Breast epithelium (tissue), 4 donors: ENCODE measurements around the gene DNAH10. TPM values are rescaled to one million over a fixed set of nuclear protein-coding genes. Genes with fewer than 3 reads are reported as not detected.

Experiments
- DNase-seq, 2 donors: peaks; one replicate each; pipeline ENCODE4 v3.0.0-alpha.2; 2019; ENCODE audit warnings: low spot score in 2 of 2
- H3K27ac ChIP-seq, 2 donors: fragments of 200-600 bp; sonication (generic) in 1 of 2; one replicate each; pipeline ENCODE4 v1.5.1; 2016 to 2019; ENCODE audit warnings: mild to moderate bottlenecking in 1 of 2
- H3K27me3 ChIP-seq, 2 donors: fragments of 200-600 bp; sonication (generic) in 1 of 2; one replicate each; pipeline versions ENCODE4 v1.5.1 to v1.6.0; 2017 to 2019; ENCODE audit warnings: control low read depth in 1 of 2, mild to moderate bottlenecking in 1 of 2
- H3K36me3 ChIP-seq: fragments of 200-600 bp; one replicate; pipeline ENCODE4 v1.5.1; 2019
- H3K4me1 ChIP-seq, 2 donors: fragments of 200-600 bp; sonication (generic); one replicate each; pipeline ENCODE4 v1.5.1; 2016 to 2019; ENCODE audit warnings: control low read depth in 1 of 2
- H3K4me3 ChIP-seq, 3 donors: fragments of 200-600 bp; sonication (generic); 1 replicate in 2 of 3; 2 replicates in 1 of 3; pipeline ENCODE4 v1.5.1; 2016 to 2019; ENCODE audit warnings: mild to moderate bottlenecking in 3 of 3, moderate library complexity in 2 of 3
- H3K9me3 ChIP-seq, 2 donors: fragments of 200-600 bp; sonication (generic) in 1 of 2; one replicate each; pipeline ENCODE4 v1.5.1; 2016 to 2019; ENCODE audit warnings: control low read depth in 1 of 2
- CTCF ChIP-seq, 3 donors: fragments of 450-650 bp; IDR thresholded peaks; one replicate each; pipeline ENCODE4 v1.5.1; 2016 to 2017; ENCODE audit warnings: antibody characterized with exemption in 3 of 3, mild to moderate bottlenecking in 3 of 3, moderate library complexity in 3 of 3
- POLR2A ChIP-seq: fragments of 450-650 bp; IDR thresholded peaks from one replicate; pipeline ENCODE4 v1.6.1; 2016; ENCODE audit warnings: antibody characterized with exemption, mild to moderate bottlenecking, moderate library complexity
- POLR2AphosphoS5 ChIP-seq, 3 donors: sonication (generic); formaldehyde crosslinking; IDR thresholded peaks; one replicate each; pipeline ENCODE4 v1.6.1; 2017; ENCODE audit warnings: antibody characterized with exemption in 3 of 3
- intact Hi-C: fragments of 100-400 bp; cut with DNase I; formaldehyde crosslinking; loops from one replicate; pipeline ENCODE4 v1.15.1; 2023; ENCODE audit warnings: low total_unique reads
- total RNA-seq, 3 donors: library from RNA; depleted of rRNA; stranded (reverse); fragments of >200 nt; gene quantifications; one replicate each; pipeline ENCODE4 v1.1.0, GENCODE V29; 2016

Gene DNAH10
- total RNA-seq, 3 donors from 2014 or later, result under 0.01 to 0.44 (median 0.33) TPM

GRCh38 chr12:123948401-123948795, 186.3 kb downstream of the DNAH10 start:
- intact Hi-C loops, result no loop called here
- TF ChIP-seq CTCF (IDR thresholded peaks at IDR 0.05) (no peak), POLR2AphosphoS5 (IDR thresholded peaks at IDR 0.05) (no peak), POLR2A (no peak)
- no peaks in the 10 kb centered on the region for H3K36me3 ChIP-seq
- no peak for DNase-seq
- H3K27me3 ChIP-seq, result no peaks in the 10 kb centered on the region
- H3K4me3 ChIP-seq, result no peak overlapping the region
- H3K4me1 ChIP-seq, result no peaks in the 10 kb centered on the region
- no peaks in the 10 kb centered on the region for H3K9me3 ChIP-seq
- H3K27ac ChIP-seq, result no peak overlapping the region

GRCh38 chr12:123948796-123949769, 187.0 kb downstream of the DNAH10 start:
- intact Hi-C loops, result no loop called here
- no peaks in the 10 kb centered on the region for H3K9me3 ChIP-seq
- TF ChIP-seq CTCF (IDR thresholded peaks at IDR 0.05), result no peak
- no peak for TF ChIP-seq POLR2AphosphoS5 (IDR thresholded peaks at IDR 0.05)
- TF ChIP-seq POLR2A, result no peak
- H3K36me3 ChIP-seq, result no peaks in the 10 kb centered on the region
- no peak overlapping the region for H3K27ac ChIP-seq
- no peak overlapping the region for H3K4me3 ChIP-seq
- no peaks in the 10 kb centered on the region for H3K4me1 ChIP-seq
- no peak for DNase-seq
- no peaks in the 10 kb centered on the region for H3K27me3 ChIP-seq

- intact Hi-C loops, result no loop called here
- no peak for TF ChIP-seq POLR2A
- TF ChIP-seq CTCF (IDR thresholded peaks at IDR 0.05), result no peak
- TF ChIP-seq POLR2AphosphoS5 (IDR thresholded peaks at IDR 0.05), result no peak
- DNase-seq, result no peak
Observed at GRCh38 chr12:123949770-123950165, 187.7 kb downstream of the DNAH10 start.

GRCh38 chr12:123950476-123951349, 188.6 kb downstream of the DNAH10 start:
- Histone ChIP-seq H3K27ac (no peak overlapping the region), H3K4me3 (no peak overlapping the region), H3K9me3 (no peaks in the 10 kb centered on the region), H3K36me3 (no peaks in the 10 kb centered on the region), H3K27me3 (no peaks in the 10 kb centered on the region), H3K4me1 (no peaks in the 10 kb centered on the region)
- no peak for TF ChIP-seq CTCF (IDR thresholded peaks at IDR 0.05)
- TF ChIP-seq POLR2AphosphoS5 (IDR thresholded peaks at IDR 0.05), result no peak
- no peak for TF ChIP-seq POLR2A
- DNase-seq, result no peak
- intact Hi-C loops, result no loop called here

More at GRCh38 chr12:123949770-123950165, 187.7 kb downstream of the DNAH10 start:
- Histone ChIP-seq H3K4me1 (no peaks in the 10 kb centered on the region), H3K27me3 (no peaks in the 10 kb centered on the region), H3K27ac (no peak overlapping the region), H3K9me3 (no peaks in the 10 kb centered on the region), H3K36me3 (no peaks in the 10 kb centered on the region), H3K4me3 (no peak overlapping the region)
